Neural cell (in vitro differentiated cells): ENCODE measurements around the gene CD300A. TPM values are rescaled to one million over a fixed set of nuclear protein-coding genes. Genes with fewer than 3 reads are reported as not detected.

Source experiments
- H2AFZ ChIP-seq: fragments of 200-600, 300-800 bp; sonication (generic), shearing (Covaris generic); 2 replicates; pipeline ENCODE4 v1.6.0; 2014; ENCODE audit warnings: low read depth, mild to moderate bottlenecking, antibody characterized with exemption, low read length, moderate library complexity
- H3F3A ChIP-seq: fragments of 200-600 bp; shearing (Covaris generic); 2 replicates; pipeline ENCODE4 v1.6.1; 2016; ENCODE audit warnings: mild to moderate bottlenecking, moderate library complexity, mixed read lengths, antibody characterized with exemption, low read length; ENCODE audit not compliant: insufficient read depth, poor library complexity, severe bottlenecking
- H3K27ac ChIP-seq: fragments of 200-600, 300-800 bp; sonication (generic), shearing (Covaris generic); 2 replicates; pipeline ENCODE4 v1.5.1; 2014; ENCODE audit warnings: mild to moderate bottlenecking, low read length, moderate library complexity
- H3K27me3 ChIP-seq: fragments of 300-800, 200-600 bp; sonication (generic), shearing (Covaris generic); 2 replicates; pipeline ENCODE4 v1.6.0; 2014; ENCODE audit warnings: mild to moderate bottlenecking, low read depth, low read length, moderate library complexity; ENCODE audit not compliant: insufficient read depth
- H3K36me3 ChIP-seq: fragments of 300-800, 200-600 bp; sonication (generic), shearing (Covaris generic); 2 replicates; pipeline ENCODE4 v1.5.1; 2014; ENCODE audit warnings: mild to moderate bottlenecking, antibody characterized with exemption, low read length, moderate library complexity; ENCODE audit not compliant: insufficient read depth
- H3K4me2 ChIP-seq: fragments of 300-800, 200-600 bp; sonication (generic), shearing (Covaris generic); 2 replicates; pipeline ENCODE4 v1.6.0; 2014; ENCODE audit warnings: mild to moderate bottlenecking, low read length
- H3K4me3 ChIP-seq: fragments of 300-800, 200-600 bp; sonication (generic), shearing (Covaris generic); 2 replicates; pipeline ENCODE4 v1.5.1; 2014; ENCODE audit warnings: mild to moderate bottlenecking, low read length, moderate library complexity
- H3K79me2 ChIP-seq: fragments of 200-600 bp; shearing (Covaris generic); replicated peaks from 2 replicates; pipeline ENCODE4 v1.6.0; 2014; ENCODE audit warnings: mild to moderate bottlenecking, low read length, moderate library complexity; ENCODE audit not compliant: insufficient read depth
- H3K9ac ChIP-seq: fragments of 300-800, 200-600 bp; sonication (generic), shearing (Covaris generic); 2 replicates; pipeline ENCODE4 v1.6.1; 2016; ENCODE audit warnings: mild to moderate bottlenecking, low read length, mixed read lengths
- H3K9me2 ChIP-seq: fragments of 200-600 bp; shearing (Covaris generic); 2 replicates; pipeline ENCODE4 v1.6.1; 2016; ENCODE audit warnings: mild to moderate bottlenecking, low read length, mixed read lengths; ENCODE audit not compliant: insufficient read depth
- H3K9me3 ChIP-seq: fragments of 200-600, 300-800 bp; sonication (generic), shearing (Covaris generic); 2 replicates; pipeline ENCODE4 v1.6.1; 2016; ENCODE audit warnings: mild to moderate bottlenecking, mixed run types, low read length, moderate library complexity, mixed read lengths
- H4K20me1 ChIP-seq: fragments of 200-600 bp; shearing (Covaris generic); 2 replicates; pipeline ENCODE4 v1.6.1; 2016; ENCODE audit warnings: mild to moderate bottlenecking, mixed run types; ENCODE audit not compliant: insufficient read depth
- EP300 ChIP-seq: fragments of 450-650 bp; conservative IDR thresholded peaks from 2 replicates; pipeline ENCODE4 v1.6.1; 2014; ENCODE audit warnings: antibody characterized with exemption, mild to moderate bottlenecking, moderate library complexity; ENCODE audit not compliant: poor library complexity, severe bottlenecking
- EZH2 ChIP-seq: fragments of 200-600, 300-800 bp; shearing (Covaris generic), sonication (generic); IDR thresholded peaks from 2 replicates; pipeline ENCODE4 v1.6.1; 2014; ENCODE audit warnings: antibody characterized with exemption, low read length, borderline replicate concordance, mild to moderate bottlenecking; ENCODE audit not compliant: insufficient read depth, poor library complexity, severe bottlenecking
- MXI1 ChIP-seq: fragments of 450-650 bp; conservative IDR thresholded peaks from 2 replicates; pipeline ENCODE4 v1.6.1; 2014; ENCODE audit warnings: antibody characterized with exemption, mild to moderate bottlenecking; ENCODE audit not compliant: poor library complexity, severe bottlenecking
- POLR2AphosphoS5 ChIP-seq: IDR thresholded peaks from 2 replicates; pipeline ENCODE4 v1.6.1; 2012
- RAD21 ChIP-seq: fragments of 450-650 bp; conservative IDR thresholded peaks from 2 replicates; pipeline ENCODE4 v1.6.1; 2014; ENCODE audit warnings: antibody characterized with exemption, mild to moderate bottlenecking, moderate library complexity
- SMC3 ChIP-seq: fragments of 450-650 bp; conservative IDR thresholded peaks from 2 replicates; pipeline ENCODE4 v1.6.1; 2014; ENCODE audit warnings: antibody characterized with exemption, mild to moderate bottlenecking, moderate library complexity; ENCODE audit not compliant: poor library complexity
- TAF1 ChIP-seq: IDR thresholded peaks from 2 replicates; pipeline ENCODE4 v1.6.1; 2012; ENCODE audit warnings: low read depth
- polyA plus RNA-seq: library from polyadenylated mRNA; depleted of rRNA; stranded (reverse); fragments of >200 nt; gene quantifications from 2 replicates; pipeline ENCODE4 v1.2.3, GENCODE V29; 2014
- TF ChIP-seq, protein P1 (sequence below): IDR thresholded peaks from 2 replicates; pipeline ENCODE4 v1.6.1; 2012; ENCODE audit warnings: borderline replicate concordance
- TF ChIP-seq, protein P2 (sequence below): fragments of 450-650 bp; IDR thresholded peaks from 2 replicates; pipeline ENCODE4 v1.5.1; 2014; ENCODE audit warnings: antibody characterized with exemption, mild to moderate bottlenecking, moderate library complexity; ENCODE audit not compliant: poor library complexity, severe bottlenecking

Gene CD300A
- polyA plus RNA-seq, 1 donor from 2014 or later = 0.35 TPM

DNA sequence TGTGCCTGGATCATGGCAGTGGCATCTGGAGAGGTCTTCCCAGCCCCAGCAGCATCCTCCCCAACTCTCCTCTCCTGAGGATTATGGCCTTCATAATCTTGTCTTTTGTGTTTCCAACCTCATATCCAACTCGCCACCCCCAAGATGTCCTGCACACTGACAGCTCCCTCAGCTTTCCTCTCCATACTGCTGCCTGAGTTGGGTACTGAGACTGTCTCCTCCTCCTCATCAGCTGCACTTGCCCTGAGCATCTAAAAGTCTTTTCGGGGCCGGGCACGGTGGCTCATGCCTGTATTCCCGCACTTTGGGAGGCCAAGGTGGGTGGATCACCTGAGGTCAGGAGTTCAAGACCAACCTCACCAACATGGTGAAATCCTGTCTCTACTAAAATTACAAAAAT is 62.8 kb downstream of the CD300A start:
- Histone ChIP-seq H3K27me3 (no peaks in the 10 kb centered on the region), H3F3A (no peaks in the 10 kb centered on the region)
- no peak for TF ChIP-seq TAF1

DNA sequence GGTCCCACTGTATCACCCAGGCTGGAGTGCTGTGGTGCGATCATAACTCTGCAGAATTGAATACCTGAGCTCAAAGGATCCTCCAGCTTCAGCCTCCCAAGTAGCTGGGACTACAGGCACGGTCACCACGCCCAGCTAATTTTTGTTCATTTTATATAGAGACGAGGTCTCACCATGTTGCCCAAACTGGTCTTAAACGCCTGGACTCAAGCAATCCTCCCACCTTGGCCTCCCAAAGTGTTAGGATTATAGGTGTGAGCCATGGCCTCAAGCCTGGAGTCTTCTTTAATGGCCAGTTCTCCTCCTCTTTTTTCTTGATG is 64.4 kb downstream of the CD300A start:
- Histone ChIP-seq H3K9me3 (no peaks in the 10 kb centered on the region), H3K36me3 (no peaks in the 10 kb centered on the region), H3K4me3 (no peak overlapping the region), H3K9me2 (no peaks in the 10 kb centered on the region), H3K79me2 (no peaks in the 10 kb centered on the region), H3K27ac (no peak overlapping the region), H3F3A (no peaks in the 10 kb centered on the region), H3K4me2 (no peak overlapping the region), H3K27me3 (no peaks in the 10 kb centered on the region), H3K9ac (no peak overlapping the region), H2AFZ (no peak overlapping the region), H4K20me1 (no peaks in the 10 kb centered on the region)
- TF ChIP-seq RAD21 = no peak
- TF ChIP-seq, protein P1, sequence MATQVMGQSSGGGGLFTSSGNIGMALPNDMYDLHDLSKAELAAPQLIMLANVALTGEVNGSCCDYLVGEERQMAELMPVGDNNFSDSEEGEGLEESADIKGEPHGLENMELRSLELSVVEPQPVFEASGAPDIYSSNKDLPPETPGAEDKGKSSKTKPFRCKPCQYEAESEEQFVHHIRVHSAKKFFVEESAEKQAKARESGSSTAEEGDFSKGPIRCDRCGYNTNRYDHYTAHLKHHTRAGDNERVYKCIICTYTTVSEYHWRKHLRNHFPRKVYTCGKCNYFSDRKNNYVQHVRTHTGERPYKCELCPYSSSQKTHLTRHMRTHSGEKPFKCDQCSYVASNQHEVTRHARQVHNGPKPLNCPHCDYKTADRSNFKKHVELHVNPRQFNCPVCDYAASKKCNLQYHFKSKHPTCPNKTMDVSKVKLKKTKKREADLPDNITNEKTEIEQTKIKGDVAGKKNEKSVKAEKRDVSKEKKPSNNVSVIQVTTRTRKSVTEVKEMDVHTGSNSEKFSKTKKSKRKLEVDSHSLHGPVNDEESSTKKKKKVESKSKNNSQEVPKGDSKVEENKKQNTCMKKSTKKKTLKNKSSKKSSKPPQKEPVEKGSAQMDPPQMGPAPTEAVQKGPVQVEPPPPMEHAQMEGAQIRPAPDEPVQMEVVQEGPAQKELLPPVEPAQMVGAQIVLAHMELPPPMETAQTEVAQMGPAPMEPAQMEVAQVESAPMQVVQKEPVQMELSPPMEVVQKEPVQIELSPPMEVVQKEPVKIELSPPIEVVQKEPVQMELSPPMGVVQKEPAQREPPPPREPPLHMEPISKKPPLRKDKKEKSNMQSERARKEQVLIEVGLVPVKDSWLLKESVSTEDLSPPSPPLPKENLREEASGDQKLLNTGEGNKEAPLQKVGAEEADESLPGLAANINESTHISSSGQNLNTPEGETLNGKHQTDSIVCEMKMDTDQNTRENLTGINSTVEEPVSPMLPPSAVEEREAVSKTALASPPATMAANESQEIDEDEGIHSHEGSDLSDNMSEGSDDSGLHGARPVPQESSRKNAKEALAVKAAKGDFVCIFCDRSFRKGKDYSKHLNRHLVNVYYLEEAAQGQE = no peak

More for the DNA sequence above, 62.8 kb downstream of the CD300A start:
- H3K4me2 ChIP-seq = no peak overlapping the region
- no peaks in the 10 kb centered on the region for H3K9me2 ChIP-seq
- no peaks in the 10 kb centered on the region for H3K9me3 ChIP-seq
- H3K27ac ChIP-seq = no peak overlapping the region
- H3K9ac ChIP-seq = no peak overlapping the region
- no peak overlapping the region for H2AFZ ChIP-seq
- H3K36me3 ChIP-seq = no peaks in the 10 kb centered on the region
- no peak overlapping the region for H3K4me3 ChIP-seq
- no peaks in the 10 kb centered on the region for H3K79me2 ChIP-seq
- no peaks in the 10 kb centered on the region for H4K20me1 ChIP-seq

DNA sequence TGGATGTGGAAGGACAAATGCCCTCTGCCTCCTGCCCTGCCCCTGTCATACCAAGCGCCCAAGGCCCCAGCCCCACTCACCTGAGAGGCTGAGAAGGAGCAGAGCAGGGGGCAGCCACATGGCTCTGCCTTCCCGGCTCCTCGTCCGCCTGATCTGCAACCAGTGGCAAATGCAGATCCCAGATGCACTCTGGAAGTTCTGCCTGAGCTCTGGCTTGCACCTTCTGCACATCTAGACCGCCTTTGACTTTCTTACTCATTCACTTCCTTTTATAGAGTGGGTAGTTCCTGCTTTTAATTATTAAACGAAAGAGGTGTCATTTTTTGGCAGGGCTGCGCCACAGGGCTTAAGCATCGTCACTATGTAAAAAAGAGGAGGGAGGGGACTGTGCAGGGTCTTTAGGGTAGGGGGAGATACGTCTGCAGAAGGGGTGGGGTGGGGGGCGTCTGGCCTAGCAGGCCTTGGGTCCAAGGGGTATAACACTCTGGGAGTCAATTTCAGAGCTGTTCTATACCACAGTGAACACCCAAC is 64.9 kb downstream of the CD300A start, which contains the start of gene CD300LB:
CD300LB (minus strand) TSS at position 245 of the 531 bp plus-strand sequence; CDS start at position 120, 125 bp downstream.
- Histone ChIP-seq H3K27ac (no peak within 1 kb of the TSS), H3K9me2 (no peaks in the 10 kb centered on the region), H3K9ac (no peak within 1 kb of the TSS), H3K79me2 (no peaks in the 10 kb centered on the region), H3K27me3 (no peaks in the 10 kb centered on the region), H2AFZ (no peak within 1 kb of the TSS), H3K36me3 (no peaks in the 10 kb centered on the region), H3K4me2 (no peak within 1 kb of the TSS), H3F3A (no peaks in the 10 kb centered on the region), H4K20me1 (no peaks in the 10 kb centered on the region), H3K4me3 (no peak within 1 kb of the TSS), H3K9me3 (no peaks in the 10 kb centered on the region)
- TF ChIP-seq MXI1 (no peak), RAD21 (no peak)

DNA sequence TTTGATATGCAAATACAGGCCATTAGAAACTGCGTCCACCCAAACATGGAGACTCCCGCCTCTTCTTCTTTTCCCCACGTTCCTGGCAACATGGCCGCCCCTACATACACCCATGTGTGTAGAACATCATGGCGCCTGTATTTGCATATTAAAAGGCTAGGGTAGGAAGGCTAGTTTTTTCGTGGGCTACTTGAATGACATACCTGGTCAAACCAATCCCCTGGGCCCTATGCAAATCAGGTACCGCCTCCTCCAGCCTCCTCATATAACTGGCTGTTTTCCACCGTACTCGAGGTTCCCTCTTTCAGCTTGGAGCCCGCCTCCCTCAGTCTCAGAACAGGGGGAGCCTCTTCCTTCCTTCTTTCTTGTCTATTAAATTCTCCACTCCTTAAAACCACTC is 65.7 kb downstream of the CD300A start:
- H3K27me3 ChIP-seq = no peaks in the 10 kb centered on the region
- H3F3A ChIP-seq = no peaks in the 10 kb centered on the region
- H3K9me3 ChIP-seq = no peaks in the 10 kb centered on the region
- H3K4me2 ChIP-seq = no peak overlapping the region
- no peaks in the 10 kb centered on the region for H3K36me3 ChIP-seq
- TF ChIP-seq SMC3 = no peak
- no peak for TF ChIP-seq EZH2
- no peak for TF ChIP-seq MXI1
- TF ChIP-seq RAD21 = no peak
- no peak for TF ChIP-seq TAF1
- TF ChIP-seq POLR2AphosphoS5 = no peak
- TF ChIP-seq, protein P1 = no peak
- TF ChIP-seq, protein P2, sequence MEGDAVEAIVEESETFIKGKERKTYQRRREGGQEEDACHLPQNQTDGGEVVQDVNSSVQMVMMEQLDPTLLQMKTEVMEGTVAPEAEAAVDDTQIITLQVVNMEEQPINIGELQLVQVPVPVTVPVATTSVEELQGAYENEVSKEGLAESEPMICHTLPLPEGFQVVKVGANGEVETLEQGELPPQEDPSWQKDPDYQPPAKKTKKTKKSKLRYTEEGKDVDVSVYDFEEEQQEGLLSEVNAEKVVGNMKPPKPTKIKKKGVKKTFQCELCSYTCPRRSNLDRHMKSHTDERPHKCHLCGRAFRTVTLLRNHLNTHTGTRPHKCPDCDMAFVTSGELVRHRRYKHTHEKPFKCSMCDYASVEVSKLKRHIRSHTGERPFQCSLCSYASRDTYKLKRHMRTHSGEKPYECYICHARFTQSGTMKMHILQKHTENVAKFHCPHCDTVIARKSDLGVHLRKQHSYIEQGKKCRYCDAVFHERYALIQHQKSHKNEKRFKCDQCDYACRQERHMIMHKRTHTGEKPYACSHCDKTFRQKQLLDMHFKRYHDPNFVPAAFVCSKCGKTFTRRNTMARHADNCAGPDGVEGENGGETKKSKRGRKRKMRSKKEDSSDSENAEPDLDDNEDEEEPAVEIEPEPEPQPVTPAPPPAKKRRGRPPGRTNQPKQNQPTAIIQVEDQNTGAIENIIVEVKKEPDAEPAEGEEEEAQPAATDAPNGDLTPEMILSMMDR = no peak
- TF ChIP-seq EP300 = no peak
- no peak overlapping the region for H3K4me3 ChIP-seq
- no peaks in the 10 kb centered on the region for H3K79me2 ChIP-seq
- H3K9me2 ChIP-seq = no peaks in the 10 kb centered on the region
- no peak overlapping the region for H3K9ac ChIP-seq
- H4K20me1 ChIP-seq = no peaks in the 10 kb centered on the region
- H2AFZ ChIP-seq = no peak overlapping the region
- no peak overlapping the region for H3K27ac ChIP-seq
